NCI-H460 (cell line): ENCODE results near the gene MTHFD2. TPM values are rescaled to one million over a fixed set of nuclear protein-coding genes. Genes with fewer than 3 reads are reported as not detected.

ENCODE experiments used
- DNase-seq: peaks from one replicate; pipeline ENCODE4 v3.0.0-alpha.2; 2016; ENCODE audit warnings: low read depth; ENCODE audit errors: extremely low read depth
- total RNA-seq: library from RNA; depleted of rRNA; stranded (reverse); fragments of >200 nt; shearing (Covaris generic); gene quantifications from 2 replicates; pipeline ENCODE4 v1.2.3, GENCODE V29; 2014; rRNA removed

MTHFD2 gene
- total RNA-seq, 1 experiment from 2014 or later = 898 TPM

GRCh38 chr2:74260495-74260894 is 62.1 kb downstream of the MTHFD2 start:
- no peak for DNase-seq

GRCh38 chr2:74261204-74261864 is 62.9 kb downstream of the MTHFD2 start:
- peak; percentile 43 for DNase-seq

GRCh38 chr2:74262681-74263080 is 64.3 kb downstream of the MTHFD2 start:
- no peak for DNase-seq

GRCh38 chr2:74264281-74264680 is 65.9 kb downstream of the MTHFD2 start:
- no peak for DNase-seq

DNA sequence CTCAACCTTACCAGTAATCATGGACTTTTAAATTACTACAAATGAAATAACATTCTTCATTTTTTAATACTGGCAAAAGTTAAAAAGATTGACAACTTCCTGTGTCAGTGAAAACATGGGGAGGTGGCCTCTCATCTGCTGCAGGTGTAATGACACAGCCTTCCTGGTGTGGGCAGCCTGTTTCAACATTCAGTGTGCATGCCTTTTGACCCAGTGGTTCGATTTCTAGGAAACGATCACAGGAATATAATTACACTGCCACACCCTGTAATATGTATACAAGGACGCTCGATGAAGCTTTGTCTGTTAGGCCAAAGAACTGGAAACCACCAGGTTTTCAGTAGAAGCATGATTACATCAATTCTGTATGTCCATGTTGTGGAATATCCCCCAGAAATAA is 68.7 kb downstream of the MTHFD2 start:
- peak; percentile 27 for DNase-seq

Other genes starting within 250 kb of the MTHFD2 start
- gene TET3, start 213.7 kb upstream of the MTHFD2 start, total RNA-seq = 6.1 TPM in 2 replicates
- 163 and 194 TPM in 2 replicates for gene BOLA3, start 50.7 kb upstream of the MTHFD2 start, total RNA-seq
- gene MOB1A, start 19.7 kb upstream of the MTHFD2 start, total RNA-seq = 115 and 117 TPM in 2 replicates
- gene SLC4A5, start 144.8 kb downstream of the MTHFD2 start, total RNA-seq = 0.40 and 1.6 TPM in 2 replicates
- gene DCTN1, start 181.7 kb downstream of the MTHFD2 start, total RNA-seq = 39.8 and 52.1 TPM in 2 replicates
- gene C2orf81, start 223.0 kb downstream of the MTHFD2 start, total RNA-seq = 1.2 and 2.2 TPM in 2 replicates
- 33.9 and 38.6 TPM in 2 replicates for gene WDR54, start 223.1 kb downstream of the MTHFD2 start, total RNA-seq
- 12.3 and 15.7 TPM in 2 replicates for gene RTKN, start 243.3 kb downstream of the MTHFD2 start, total RNA-seq